ENCODE measurements around the gene CDHR1. TPM values are rescaled to one million over a fixed set of nuclear protein-coding genes. Genes with fewer than 3 reads are reported as not detected.

CDHR1 gene
- total RNA-seq, 1 donor from 2014 or later: 1.2 TPM

GRCh38 chr10:84230359-84230758 lies 36.0 kb downstream of the CDHR1 start:
- no peak for DNase-seq (ENCODE audit: low spot score)

- no peak for DNase-seq (ENCODE audit: low spot score)
These were observed 38.0 kb downstream of the CDHR1 start for GRCh38 chr10:84232376-84232775.

- DNase-seq (ENCODE audit: low spot score): no peak
These were observed 39.6 kb downstream of the CDHR1 start for GRCh38 chr10:84233940-84234339.

DNA sequence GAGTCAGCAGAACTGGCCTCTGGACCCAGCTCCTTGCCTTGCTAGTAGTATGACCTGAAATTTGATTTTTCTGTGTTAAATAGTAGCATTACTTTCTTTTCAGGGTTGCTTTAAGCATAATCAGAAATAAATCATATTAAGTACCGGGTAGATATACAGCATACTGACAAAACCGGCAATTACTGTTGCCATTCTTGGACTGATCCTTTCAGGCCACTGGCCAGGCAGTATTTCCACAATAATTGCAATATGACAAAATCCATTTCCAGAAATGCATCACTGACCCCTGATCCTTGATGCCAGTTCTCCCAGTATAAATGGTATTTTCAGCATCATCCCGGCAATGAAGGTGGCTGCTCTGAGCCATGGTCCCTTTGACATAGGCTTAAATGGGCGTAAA lies 40.1 kb downstream of the CDHR1 start:
- no peak for DNase-seq (ENCODE audit: low spot score)

- DNase-seq (ENCODE audit: low spot score): no peak
These were observed 40.8 kb downstream of the CDHR1 start for GRCh38 chr10:84235096-84235495.

DNA sequence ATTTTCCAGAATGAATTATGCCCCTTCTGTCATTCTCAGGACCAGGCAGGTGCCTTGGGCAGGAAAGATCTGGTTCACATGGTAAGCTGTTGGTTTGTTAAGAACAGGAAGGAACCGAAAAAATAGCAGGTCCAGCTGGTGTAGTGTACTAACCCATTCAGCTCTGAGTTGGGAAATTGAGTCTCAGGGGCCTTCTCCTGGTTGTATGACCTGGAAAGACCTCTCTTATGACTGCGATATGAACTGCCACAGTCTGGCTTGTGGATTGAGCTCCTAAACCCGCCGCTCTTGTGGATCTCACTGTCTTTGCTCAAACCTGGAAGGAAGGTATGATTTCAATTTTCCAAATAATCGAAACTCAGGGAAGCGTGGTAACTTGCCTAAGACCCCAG lies 42.5 kb downstream of the CDHR1 start:
- DNase-seq (ENCODE audit: low spot score): no peak

GRCh38 chr10:84237199-84238051 lies 43.1 kb downstream of the CDHR1 start:
- no peak for DNase-seq (ENCODE audit: low spot score)

GRCh38 chr10:84238909-84239308 lies 44.6 kb downstream of the CDHR1 start:
- no peak for DNase-seq (ENCODE audit: low spot score)

GRCh38 chr10:84241185-84241790 lies 47.0 kb downstream of the CDHR1 start, which contains the start of gene LRIT1:
Gene LRIT1 (minus strand): TSS chr10:84241546. CDS start chr10:84241439, 107 bp downstream.
- no peak for DNase-seq (ENCODE audit: low spot score)

GRCh38 chr10:84243759-84244158 lies 49.4 kb downstream of the CDHR1 start:
- no peak for DNase-seq (ENCODE audit: low spot score)

DNA sequence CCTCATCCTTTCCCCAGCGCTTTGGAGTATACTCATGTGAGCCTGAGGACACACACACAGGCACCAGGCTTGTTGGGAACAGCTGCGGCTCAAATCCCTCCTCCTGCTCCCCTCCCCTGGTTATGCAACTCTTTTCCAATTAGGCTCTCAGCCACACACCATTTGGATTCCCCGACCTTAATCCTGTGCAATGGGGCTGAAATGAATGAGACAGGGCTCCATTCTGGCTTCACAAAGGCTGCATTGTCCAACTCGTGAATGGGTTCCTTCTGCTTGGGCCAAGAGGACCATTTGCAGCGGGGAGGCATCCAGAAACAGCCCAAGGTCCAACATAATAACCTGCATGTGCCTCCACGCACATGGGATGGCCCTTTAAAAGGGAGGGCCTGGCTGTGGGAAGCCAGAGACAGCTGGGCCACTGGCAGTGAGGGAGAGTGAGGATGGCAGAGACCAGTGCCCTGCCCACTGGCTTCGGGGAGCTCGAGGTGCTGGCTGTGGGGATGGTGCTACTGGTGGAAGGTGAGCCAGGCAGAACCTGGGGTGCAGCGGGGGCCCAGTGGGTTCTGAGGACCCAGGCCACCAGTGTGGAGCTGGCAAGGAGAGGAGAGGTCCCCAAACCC lies 50.4 kb downstream of the CDHR1 start, which contains the start of gene RGR:
TSS of gene RGR (plus strand) at position 403 of the 620 bp plus-strand sequence. CDS start at position 441, 38 bp downstream.
- no peak for DNase-seq (ENCODE audit: low spot score)

DNA sequence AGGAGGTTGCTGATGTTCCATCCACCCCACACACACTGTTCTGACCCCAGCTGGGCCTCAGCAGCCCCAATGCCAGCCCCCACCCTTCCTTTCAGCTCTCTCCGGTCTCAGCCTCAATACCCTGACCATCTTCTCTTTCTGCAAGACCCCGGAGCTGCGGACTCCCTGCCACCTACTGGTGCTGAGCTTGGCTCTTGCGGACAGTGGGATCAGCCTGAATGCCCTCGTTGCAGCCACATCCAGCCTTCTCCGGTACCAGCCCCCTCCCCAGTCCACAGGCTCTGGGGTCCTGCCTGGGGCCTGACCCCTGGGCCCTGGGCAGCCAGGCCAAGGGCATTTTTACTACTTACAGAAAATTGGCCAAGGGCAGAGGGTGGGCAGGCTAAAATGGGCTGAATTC lies 53.2 kb downstream of the CDHR1 start:
- no peak for DNase-seq (ENCODE audit: low spot score)

DNA sequence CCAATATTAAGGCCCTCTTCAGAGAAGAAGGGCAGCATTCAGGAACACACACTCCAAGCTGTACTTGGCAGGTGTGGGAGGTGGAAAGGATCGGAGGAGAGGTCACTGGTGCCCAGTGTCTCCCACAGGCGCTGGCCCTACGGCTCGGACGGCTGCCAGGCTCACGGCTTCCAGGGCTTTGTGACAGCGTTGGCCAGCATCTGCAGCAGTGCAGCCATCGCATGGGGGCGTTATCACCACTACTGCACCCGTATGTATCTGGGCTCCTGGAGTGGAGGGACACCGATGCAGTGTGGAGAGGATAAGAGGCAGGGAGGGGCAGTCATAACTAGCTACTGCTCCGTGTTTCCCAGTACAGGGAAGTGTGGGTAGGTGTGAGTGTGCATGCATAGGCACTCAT lies 54.5 kb downstream of the CDHR1 start:
- DNase-seq (ENCODE audit: low spot score): no peak

DNA sequence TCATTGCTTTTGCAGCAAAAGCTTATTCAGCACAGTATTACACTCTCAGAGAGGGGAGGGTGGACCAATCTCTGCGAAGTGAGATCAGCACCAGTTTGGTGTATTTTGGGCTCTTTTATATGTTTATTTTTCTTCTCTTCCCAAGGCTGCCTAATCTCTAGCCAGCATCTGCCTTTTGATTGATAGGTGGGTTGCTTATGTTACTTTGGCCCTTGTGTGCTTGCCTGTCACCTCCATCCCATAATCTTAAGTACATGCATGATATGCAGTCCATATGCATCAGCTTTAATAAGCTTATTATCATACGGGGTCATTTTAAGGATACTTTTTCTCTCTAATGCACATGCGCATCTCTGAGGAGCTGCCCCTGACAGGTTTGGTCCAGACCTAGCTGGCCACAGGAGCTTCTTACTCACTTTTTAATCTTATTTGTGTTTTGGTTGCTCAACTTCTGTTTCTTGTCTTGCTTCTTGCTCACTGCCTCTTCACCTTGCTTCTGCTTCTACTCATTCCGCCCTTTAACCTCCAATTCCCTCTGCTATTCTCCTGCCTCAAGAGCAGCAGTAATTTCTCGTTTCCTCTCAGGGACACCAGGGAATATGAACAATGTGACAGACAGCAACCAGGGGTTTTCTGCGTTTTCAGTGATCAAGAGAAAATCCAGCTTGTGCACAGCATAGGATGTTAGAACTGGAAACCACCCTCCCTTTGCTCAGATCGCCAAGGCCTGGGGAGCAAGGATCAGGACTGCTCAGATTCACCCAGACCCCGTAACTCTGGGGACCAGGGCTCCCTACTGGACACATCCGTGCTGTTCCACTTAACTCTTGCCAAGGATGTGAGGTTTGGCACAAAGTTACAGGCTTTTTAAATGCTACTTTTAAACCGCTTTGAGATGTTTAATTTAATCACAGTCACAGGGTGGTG lies 60.5 kb downstream of the CDHR1 start:
- DNase-seq (ENCODE audit: low spot score): no peak

DNA sequence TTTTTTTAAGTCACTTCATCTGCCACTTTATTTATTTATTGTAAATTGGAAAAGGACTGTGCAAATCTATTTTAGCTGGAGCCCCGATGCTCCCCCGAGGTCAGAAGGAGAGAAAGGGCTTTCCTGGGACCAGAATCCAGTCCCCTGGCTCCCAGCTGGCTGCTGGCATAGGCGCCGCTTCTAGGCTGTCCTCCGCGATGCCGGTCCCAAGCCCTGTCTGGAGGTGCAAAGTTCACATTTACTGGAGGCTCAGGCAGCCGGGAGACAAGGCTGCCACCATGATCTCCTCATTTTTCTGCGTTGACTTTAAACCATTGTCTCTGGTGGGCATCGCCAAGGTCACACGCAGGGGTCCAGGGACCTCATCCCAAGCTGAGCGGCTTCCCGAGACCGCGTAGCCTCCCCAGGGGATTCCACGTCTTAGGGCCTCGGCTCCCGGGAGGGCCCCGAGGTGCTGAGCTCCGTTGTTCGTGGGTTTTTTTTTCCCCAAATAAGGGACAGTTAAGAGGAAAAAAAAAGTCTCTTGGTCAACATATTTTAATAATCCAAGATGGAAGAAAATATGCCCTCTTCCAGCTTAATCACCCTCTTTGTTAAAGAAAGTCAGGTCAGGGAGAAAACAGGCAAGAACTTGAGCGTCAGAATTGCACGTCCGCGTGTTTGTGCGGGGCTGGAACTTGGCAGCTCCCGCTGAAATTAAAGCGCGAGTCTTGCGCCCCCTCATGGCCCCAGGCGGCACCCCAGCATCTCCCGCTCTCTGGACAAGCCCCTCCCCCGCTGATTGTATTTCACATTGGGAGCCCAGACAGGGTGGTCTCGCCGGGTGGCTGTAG lies 62.4 kb downstream of the CDHR1 start:
- peak; percentile 18 for DNase-seq (ENCODE audit: low spot score)

GRCh38 chr10:84257343-84258020 lies 63.1 kb downstream of the CDHR1 start:
- DNase-seq (ENCODE audit: low spot score): no peak

- DNase-seq (ENCODE audit: low spot score): no peak
These were observed 63.8 kb downstream of the CDHR1 start for GRCh38 chr10:84258034-84258695.

- DNase-seq (ENCODE audit: low spot score): no peak
These were observed 67.0 kb downstream of the CDHR1 start for GRCh38 chr10:84261236-84261915.
